Measurements from ENCODE around the gene PIK3R5.

DNA sequence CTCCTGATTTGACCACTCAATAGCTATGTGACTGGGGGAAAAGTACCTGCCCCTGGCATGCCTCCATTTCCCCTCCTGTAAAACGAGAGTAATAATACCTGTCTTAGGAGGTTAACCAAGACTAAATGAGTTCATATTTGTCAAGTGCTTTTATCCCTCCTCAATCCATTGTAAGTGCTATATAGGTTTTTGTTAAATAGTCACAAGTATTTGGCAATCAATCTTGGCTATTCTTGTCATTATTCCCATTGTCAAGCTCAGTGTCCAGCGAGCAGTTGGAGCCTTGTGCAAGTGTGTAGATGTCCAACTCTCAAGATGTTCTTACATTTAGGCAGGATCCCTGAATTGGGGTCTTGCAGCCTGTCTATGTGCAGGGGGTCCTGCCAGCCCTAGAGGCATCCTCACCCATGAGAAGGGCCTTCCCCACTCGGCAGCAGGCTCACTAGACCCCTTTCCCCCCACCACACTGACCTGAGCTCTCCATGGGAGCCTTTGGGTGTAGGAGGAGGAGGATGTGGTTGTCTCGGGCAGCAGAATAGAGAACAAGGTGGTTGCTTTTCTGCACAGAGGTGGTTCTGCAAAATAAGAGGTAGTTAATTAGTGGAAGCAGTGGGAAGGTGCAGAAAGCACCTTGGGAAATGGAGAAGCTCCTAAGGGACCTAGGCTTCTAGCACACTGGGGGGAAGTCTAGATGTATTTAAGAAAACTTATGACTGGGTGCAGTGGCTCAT lies 116.0 kb downstream of the PIK3R5 start:
- TF ChIP-seq, protein P1, sequence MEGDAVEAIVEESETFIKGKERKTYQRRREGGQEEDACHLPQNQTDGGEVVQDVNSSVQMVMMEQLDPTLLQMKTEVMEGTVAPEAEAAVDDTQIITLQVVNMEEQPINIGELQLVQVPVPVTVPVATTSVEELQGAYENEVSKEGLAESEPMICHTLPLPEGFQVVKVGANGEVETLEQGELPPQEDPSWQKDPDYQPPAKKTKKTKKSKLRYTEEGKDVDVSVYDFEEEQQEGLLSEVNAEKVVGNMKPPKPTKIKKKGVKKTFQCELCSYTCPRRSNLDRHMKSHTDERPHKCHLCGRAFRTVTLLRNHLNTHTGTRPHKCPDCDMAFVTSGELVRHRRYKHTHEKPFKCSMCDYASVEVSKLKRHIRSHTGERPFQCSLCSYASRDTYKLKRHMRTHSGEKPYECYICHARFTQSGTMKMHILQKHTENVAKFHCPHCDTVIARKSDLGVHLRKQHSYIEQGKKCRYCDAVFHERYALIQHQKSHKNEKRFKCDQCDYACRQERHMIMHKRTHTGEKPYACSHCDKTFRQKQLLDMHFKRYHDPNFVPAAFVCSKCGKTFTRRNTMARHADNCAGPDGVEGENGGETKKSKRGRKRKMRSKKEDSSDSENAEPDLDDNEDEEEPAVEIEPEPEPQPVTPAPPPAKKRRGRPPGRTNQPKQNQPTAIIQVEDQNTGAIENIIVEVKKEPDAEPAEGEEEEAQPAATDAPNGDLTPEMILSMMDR (IDR thresholded peaks at IDR 0.05 in 4 of 5, conservative IDR thresholded peaks at IDR 0.05 in 1 of 5) = no peak
- no peak for TF ChIP-seq POLR2A (IDR thresholded peaks at IDR 0.05)
